Measurements from ENCODE around the gene HYAL3.

HYAL3 gene

GRCh38 chr3:50327943-50328691 lies 28.9 kb upstream of the HYAL3 start, which contains the start of gene TUSC2:
Gene TUSC2, minus strand, starts transcription at chr3:50328223. Its CDS starts 124 bp downstream, at chr3:50328099.
- peak within 1 kb of the TSS; percentile 80 to 85 for H3K27ac ChIP-seq
- no peak for TF ChIP-seq CTCF (IDR thresholded peaks at IDR 0.05)
- H3K4me3 ChIP-seq, result peak within 1 kb of the TSS; percentile 99
- peak; percentile 98 for DNase-seq (ENCODE audit: low spot score)

GRCh38 chr3:50327129-50327528 lies 27.9 kb upstream of the HYAL3 start:
- H3K4me3 ChIP-seq, result peak overlapping the region; percentile 99
- no peak for DNase-seq (ENCODE audit: low spot score)
- TF ChIP-seq CTCF (IDR thresholded peaks at IDR 0.05), result no peak
- H3K27ac ChIP-seq, result peak overlapping the region; percentile 80 to 85

- Histone ChIP-seq H3K4me3 (no peak overlapping the region), H3K27ac (peak overlapping the region in 1 of 2 donors; percentile 3)
- DNase-seq (ENCODE audit: low spot score), result no peak
- no peak for TF ChIP-seq CTCF (IDR thresholded peaks at IDR 0.05)
These were observed 27.0 kb upstream of the HYAL3 start for GRCh38 chr3:50326182-50326541.

- no peak for TF ChIP-seq CTCF (IDR thresholded peaks at IDR 0.05)
- no peak for DNase-seq (ENCODE audit: low spot score)
- no peak overlapping the region for H3K4me3 ChIP-seq
- H3K27ac ChIP-seq, result peak overlapping the region in 1 of 2 donors; percentile 3
These were observed 26.4 kb upstream of the HYAL3 start for GRCh38 chr3:50325497-50326181.

- no peak overlapping the region for H3K4me3 ChIP-seq
- DNase-seq (ENCODE audit: low spot score), result no peak
- peak overlapping the region in 1 of 2 donors; percentile 3 for H3K27ac ChIP-seq
- no peak for TF ChIP-seq CTCF (IDR thresholded peaks at IDR 0.05)
These were observed 25.9 kb upstream of the HYAL3 start for GRCh38 chr3:50325113-50325480.

- peak; percentile 68 for TF ChIP-seq CTCF (IDR thresholded peaks at IDR 0.05)
- DNase-seq (ENCODE audit: low spot score), result no peak
These were observed 25.3 kb upstream of the HYAL3 start for GRCh38 chr3:50324351-50325112.

More at GRCh38 chr3:50324351-50325112, 25.3 kb upstream of the HYAL3 start:
- no peak overlapping the region for H3K4me3 ChIP-seq
- peak overlapping the region in 1 of 2 donors; percentile 91 for H3K27ac ChIP-seq
